HG03097 (cell line): ENCODE results near the gene LTBP4.

ENCODE experiments used
- ATAC-seq: cut with Tn5 transposase; IDR thresholded peaks from one replicate; pipeline ENCODE4 v1.9.1; 2021; ENCODE audit not compliant: unreplicated experiment, low FRiP score

LTBP4 gene

DNA sequence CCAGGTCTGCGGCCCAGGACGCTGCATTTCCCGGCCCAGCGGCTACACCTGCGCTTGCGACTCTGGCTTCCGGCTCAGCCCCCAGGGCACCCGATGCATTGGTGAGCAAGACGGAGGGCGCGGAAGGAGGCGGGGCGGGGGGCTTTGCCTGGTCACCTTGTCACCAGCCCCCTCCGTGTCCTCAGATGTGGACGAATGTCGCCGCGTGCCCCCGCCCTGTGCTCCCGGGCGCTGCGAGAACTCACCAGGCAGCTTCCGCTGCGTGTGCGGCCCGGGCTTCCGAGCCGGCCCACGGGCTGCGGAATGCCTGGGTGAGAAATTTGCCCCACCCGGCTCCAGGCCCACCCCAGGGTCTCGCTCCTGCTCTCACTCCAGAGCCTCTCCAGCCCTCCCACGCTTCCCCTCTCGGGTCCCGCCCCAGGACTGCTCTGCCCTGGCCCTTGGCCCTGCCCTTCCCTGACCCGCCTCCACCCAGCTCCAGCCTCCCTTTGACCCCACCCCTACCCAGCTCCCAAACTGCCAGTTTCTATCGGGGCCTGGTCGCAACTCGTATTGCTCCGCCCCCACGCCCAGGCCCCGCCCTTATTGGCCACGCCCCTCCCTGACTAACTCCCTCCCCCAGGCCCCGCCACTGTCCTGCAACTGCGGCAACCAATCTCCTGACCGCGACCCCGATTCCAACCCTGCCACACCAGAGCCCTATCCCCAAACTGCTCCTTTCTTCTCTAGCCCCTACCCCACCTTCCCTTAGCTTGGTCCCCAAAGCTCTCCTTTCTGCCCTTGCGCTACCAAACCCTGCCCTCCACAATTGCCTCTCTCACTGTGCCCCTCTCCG, 8.6 kb downstream of the LTBP4 start:
- ATAC-seq, result peak; percentile 42

DNA sequence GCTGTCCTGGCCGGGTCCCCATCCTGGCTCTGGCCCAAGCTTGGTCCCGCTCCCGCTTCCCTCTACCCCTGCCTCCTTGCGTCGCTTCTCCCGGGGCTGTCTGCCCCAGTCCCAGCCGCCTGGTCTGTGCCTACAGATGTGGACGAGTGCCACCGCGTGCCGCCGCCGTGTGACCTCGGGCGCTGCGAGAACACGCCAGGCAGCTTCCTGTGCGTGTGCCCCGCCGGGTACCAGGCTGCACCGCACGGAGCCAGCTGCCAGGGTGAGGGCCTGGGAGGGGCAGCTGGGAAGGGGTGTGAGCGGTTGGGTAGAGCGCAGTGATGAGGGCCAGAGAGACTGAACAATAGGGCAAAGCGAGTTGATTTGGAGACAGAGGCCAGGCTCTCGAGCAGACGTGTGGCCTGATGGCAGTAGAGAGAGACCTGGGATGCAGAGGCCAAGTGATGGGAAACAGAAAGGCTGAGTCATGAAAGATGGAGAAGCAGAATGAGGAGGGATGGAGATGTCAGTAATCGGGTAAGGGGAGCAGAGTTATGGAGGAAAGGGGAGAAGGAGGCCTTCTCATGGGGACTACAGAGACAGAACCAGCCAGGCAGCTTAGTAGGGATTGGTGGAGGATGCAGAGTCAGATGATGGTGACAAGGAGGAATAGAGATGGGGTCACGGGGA, 9.4 kb downstream of the LTBP4 start:
- no peak for ATAC-seq

DNA sequence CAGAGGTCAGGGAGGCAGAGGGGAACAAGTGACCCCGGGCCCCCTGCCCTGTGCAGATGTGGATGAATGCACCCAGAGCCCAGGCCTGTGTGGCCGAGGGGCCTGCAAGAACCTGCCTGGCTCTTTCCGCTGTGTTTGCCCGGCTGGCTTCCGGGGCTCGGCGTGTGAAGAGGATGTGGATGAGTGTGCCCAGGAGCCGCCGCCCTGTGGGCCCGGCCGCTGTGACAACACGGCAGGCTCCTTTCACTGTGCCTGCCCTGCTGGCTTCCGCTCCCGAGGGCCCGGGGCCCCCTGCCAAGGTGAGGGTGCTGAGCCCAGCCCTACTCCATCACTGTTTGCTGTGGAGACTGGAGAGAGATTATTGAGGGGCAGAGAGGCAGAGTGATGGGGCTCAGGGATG, 9.9 kb downstream of the LTBP4 start:
- ATAC-seq, result no peak

DNA sequence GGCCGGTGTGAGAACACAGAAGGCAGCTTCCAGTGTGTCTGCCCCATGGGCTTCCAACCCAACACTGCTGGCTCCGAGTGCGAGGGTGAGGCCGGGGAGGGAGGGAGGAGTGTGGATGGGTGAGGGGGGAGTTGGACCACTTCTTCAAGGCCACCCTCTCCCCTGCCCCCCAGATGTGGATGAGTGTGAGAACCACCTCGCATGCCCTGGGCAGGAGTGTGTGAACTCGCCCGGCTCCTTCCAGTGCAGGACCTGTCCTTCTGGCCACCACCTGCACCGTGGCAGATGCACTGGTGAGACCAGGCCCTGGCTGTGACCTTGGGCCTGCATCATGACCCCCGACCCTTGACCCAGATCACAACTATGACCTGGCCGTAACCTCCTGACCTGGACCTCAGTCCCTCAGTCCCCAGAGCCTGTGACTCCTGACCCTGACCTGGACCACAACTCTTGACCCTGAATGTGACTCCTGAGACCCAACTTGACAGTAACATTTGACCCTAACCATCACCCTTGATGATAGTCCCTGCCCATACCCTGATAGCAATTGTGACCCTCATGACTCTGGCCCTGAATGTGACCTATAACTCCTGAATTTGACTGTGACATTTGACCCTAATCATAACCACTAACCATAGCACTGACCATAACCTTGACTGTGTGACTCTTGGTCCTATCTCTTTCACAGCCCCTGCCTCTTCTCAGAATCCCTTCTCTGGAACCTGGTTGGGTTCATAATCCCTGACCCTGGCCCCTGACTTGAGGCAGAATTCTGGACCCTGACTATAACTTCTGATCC, 10.9 kb downstream of the LTBP4 start:
- ATAC-seq, result no peak

DNA sequence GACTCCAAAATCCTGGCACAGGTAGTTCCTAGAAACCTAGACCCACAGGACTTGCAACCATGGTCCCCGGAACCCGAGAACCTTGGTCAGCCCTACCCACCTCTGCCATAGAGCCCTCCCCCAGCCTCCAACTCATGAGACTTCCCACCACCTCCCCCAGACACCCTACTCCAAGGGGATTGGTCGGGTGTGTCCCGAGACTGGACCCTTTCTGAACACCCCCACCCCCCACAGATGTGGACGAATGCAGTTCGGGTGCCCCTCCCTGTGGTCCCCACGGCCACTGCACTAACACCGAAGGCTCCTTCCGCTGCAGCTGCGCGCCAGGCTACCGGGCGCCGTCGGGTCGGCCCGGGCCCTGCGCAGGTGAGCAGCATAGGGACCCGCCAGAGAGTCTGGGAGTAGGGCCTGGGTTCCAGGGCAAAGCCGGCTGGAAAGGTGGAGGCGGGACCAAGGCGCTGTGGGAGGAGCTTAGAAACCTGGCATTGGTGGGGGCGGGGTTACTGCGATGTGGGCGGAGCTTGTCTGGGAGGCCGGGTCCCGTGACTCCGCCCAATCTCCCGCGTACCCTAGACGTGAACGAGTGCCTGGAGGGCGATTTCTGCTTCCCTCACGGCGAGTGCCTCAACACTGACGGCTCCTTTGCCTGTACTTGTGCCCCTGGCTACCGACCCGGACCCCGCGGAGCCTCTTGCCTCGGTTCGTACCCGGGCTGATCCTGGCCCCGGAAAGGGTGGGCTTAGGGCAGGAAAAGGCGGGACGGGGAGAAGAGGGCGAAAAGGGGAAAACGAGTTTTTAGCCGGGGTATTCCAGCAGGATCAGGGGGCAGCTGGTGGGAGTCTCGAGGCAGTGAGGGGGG, 11.9 kb downstream of the LTBP4 start:
- ATAC-seq, result no peak

DNA sequence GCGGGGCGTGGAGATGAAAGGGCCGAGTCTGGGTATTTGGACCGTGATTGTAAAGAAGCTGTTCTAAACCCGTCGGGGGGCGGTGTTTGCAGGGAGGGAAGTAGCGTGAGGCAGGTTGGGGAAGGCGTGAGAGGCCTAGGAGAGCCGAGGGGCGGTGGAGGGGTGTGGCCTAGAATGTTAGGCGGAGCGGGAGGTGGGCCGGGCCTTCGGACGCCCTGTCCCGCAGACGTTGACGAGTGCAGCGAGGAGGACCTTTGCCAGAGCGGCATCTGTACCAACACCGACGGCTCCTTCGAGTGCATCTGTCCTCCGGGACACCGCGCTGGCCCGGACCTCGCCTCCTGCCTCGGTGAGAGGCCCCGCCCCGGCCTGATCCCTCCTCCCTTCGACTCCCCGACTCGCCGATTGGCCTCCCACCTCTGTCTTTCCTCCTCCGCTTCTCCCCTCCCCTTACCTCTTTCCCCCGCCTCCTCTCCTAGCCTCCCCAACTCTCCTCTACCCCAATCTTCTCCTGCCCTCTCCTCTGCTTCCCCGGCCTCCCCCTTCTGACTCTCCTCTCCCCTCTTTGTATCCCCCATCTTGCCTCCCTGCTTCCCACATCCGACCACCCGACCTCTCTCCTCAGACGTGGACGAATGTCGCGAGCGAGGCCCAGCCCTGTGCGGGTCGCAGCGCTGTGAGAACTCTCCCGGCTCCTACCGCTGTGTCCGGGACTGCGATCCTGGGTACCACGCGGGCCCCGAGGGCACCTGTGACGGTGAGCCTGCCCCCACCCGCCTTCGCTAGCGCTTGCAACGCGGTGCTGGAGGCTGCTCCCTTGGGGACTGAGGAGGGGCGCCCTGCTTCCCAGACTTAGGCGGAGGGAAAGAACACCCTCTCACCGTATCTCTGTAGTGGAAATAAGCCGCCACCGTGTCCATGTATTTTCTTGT, 12.8 kb downstream of the LTBP4 start:
- ATAC-seq, result no peak

DNA sequence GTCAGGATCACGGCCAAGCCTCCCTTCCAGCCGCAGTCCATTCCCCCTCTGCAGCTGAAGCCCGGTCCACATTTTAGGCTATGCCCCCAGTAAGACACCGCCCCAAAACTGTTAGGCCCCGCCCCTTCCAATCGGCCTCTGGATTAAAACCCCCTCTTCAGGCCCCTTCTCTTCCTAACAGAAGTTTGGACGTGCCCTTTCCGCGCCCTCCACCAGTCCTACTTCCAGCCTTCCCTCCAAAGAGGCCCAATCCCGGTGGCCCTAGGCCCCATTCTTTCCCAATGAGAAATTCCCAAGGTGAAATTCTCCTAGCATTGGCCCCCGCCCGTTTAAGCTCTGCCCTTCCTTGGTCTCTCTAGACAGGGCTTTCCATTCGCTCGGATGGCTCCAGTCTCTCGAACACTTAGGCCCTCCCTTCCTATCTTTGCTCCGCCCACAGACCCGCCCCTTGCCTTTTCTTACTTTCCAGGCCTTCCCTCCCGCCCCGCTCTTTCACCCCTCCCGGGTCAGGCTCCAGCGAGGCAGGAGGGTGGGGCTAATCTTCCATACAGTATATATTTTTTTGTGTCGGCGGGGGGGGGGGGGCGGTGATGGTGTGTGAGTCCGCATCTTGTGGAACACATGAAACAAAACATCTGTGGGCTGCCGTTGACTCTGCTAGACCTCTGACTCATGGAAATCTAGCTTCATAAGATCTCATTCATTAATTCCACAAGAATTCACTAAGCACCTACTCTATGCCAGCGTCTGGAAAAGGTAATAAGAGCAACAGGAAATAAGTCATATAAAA, 13.6 kb downstream of the LTBP4 start:
- no peak for ATAC-seq

DNA sequence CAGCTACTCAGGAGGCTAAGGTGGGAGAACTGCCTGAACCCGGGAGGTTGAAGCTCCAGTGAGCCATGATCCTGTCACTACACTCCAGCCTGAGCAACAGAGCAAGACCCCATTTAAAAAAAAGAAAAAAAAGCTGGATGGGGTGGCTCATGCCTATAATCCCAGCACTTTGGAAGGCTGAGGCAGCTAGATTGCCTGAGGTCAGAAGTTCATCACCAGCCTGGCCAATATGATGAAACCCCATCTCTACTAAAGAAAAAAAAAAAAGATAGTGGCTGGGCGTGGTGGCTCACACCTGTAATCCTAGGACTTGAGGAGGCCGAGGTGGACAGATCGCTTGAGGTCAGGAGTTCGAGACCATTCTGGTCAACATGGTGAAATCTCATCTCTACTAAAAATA, 15.0 kb downstream of the LTBP4 start:
- no peak for ATAC-seq

DNA sequence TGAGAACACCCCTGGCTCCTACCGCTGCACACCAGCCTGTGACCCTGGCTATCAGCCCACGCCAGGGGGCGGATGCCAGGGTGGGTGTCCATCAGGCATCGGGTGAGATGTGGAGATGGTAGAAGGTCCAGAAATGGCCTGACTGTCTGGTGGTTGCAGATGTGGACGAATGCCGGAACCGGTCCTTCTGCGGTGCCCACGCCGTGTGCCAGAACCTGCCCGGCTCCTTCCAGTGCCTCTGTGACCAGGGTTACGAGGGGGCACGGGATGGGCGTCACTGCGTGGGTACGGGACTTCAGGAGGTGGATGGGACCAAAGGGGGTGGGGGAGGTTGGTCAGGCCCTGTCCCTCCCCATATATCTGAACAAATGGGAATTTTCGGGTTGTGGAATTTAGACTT, 15.8 kb downstream of the LTBP4 start:
- ATAC-seq, result no peak

DNA sequence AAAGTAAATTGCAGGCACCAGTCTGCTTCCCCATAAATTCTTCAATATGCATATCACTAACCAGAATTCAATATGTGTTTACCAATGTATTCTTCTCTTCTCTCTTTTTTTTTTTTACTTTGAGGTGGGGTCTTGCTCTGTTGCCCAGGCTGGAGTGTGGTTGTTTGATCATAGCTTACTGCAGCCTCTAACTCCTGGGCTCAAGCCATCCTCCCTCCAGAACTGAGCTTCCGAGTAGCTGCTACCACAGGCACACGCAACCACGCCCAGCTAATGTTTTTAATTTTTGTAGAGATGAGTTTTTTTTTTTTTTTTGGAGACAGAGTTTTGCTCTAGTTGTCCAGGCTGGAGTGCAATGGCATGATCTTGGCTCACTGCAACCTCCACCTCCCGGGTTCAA, 16.8 kb downstream of the LTBP4 start:
- no peak for ATAC-seq

DNA sequence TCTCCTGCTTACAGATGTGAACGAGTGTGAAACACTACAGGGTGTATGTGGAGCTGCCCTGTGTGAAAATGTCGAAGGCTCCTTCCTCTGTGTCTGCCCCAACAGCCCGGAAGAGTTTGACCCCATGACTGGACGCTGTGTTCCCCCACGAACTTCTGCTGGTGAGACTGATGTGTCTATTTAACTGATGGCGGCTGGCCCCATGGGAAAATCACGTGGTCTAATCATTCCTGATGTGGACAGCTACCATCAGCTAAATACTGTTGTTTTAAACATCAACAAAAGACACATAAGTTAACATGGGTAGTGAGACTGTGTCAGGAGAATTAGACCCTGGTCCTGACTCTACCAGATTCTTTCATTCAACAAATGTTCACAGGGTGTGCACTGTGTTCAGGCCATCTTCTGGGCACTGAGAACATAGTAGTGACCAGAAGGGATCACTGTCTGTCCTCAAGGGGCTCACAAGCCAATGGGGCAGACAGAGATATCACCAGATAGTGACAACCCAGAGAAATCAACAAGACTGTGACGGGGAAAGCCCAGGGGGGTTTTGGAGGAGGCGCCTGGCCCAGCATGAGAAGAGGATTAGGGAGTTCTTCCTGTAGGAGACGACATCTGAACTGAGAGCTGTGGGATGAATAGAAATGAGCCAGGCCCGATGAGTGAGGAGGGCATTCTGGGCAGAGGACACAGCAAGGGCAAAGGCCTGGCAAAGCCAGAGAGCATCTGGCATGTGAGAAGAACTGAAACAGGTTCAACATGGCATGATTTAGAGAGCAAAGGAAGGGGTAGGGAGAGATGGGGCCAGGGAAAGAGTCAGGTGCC, 18.4 kb downstream of the LTBP4 start:
- ATAC-seq, result no peak

DNA sequence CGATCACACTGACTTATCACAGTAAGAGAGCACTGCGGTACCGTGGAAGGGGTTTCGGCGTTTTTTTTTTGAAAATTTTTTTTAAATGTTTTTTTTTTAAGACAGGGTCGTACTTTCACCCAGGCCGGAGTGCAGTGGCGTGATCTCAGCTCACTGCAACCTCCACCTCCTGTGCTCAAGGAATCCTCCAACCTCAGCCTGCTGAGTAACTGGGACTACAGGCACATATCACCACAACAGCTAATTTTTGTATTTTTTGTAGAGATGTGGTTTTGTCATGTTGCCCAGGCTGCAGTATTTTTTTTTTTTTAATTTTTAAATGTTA, 19.0 kb downstream of the LTBP4 start:
- ATAC-seq, result no peak

DNA sequence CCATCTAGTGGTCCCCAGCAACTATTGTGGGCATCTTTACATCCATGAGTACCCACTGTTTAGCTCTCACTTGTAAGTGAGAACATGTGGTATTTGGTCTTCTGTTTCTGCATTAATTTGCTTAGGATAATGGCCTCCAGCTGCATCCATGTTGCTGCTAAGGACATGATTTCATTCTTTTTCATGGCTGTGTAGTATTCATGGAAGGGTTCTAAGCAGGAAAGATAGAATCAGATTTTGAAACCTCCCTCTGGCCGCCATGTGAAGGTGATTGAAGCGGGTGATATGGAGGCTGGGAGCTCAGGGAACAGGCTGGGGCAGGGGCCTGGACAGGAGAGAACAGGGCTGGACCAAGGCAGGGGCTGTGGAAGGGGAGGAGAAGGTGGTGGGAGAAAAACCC, 20.1 kb downstream of the LTBP4 start:
- no peak for ATAC-seq

DNA sequence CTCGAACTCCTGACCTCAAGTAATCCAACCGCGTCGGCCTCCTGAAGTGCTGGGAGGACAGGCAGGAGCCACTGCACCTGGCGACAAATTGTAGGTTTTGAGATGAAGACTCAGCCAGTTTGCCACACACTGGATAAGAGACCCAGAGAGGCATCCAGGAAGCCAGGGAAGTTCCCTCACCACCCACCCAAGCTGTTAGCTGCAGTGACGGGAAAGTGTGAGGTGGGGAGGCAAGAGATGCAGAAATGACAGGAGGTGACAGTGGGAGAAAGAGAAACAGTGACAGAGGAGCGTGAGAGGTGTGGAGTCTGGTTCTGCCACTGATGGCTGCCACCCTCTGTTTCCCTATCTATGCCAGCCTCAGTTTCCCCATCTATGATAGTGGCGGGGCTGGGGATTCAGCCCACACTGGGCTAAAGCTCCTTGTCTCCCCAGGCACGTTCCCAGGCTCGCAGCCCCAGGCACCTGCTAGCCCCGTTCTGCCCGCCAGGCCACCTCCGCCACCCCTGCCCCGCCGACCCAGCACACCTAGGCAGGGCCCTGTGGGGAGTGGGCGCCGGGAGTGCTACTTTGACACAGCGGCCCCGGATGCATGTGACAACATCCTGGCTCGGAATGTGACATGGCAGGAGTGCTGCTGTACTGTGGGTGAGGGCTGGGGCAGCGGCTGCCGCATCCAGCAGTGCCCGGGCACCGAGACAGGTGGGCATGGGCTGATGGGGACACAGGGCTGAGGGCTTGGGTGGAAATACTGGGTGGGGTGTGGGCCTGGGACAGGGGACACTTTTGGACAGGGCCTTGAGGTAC, 21.0 kb downstream of the LTBP4 start:
- ATAC-seq, result no peak

DNA sequence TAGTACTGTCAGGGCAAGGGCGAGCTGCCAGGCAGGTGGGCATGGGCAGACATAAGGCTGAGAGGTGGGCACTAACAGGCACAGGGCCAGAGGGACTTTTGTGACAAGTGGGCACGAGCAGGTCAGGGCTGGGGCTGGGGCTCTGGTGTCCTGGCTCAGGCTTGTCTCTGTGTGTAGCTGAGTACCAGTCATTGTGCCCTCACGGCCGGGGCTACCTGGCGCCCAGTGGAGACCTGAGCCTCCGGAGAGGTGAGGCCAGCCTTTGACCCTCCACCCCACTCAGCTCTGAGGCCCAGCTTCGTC, 21.6 kb downstream of the LTBP4 start:
- no peak for ATAC-seq

DNA sequence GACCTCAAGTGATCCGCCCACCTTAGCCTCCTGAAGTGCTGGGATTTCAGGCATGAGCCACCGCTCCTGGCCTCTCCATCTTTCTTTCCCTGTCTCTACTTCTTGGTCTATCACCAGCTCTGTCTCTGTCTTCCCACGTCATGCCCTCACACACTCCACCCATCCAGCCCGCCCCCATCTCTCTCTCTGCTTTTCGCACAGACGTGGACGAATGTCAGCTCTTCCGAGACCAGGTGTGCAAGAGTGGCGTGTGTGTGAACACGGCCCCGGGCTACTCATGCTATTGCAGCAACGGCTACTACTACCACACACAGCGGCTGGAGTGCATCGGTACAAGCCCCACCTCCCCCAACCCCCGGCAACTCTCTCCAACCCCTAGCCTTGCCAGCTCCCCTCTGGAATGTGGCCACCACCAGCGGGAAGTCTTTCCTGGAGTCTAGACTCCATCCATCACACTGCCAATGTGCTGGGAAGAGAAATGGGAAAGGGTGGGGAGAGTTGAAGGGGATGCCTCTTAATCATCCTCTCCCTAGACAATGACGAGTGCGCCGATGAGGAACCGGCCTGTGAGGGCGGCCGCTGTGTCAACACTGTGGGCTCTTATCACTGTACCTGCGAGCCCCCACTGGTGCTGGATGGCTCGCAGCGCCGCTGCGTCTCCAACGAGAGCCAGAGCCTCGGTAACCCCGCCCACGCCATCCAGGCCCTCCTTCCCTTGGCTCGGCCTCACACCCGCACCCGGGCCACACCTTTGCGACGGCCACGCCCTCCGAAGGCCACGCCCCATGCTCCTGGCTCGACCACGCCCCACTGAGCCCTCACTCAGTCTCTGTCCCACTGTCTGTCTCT, 22.5 kb downstream of the LTBP4 start:
- ATAC-seq, result no peak
